G401.6 (cell line): Measurements from ENCODE around the gene JPH3.

Experiments
- FAIRE-seq: peaks from 2 replicates; lab custom pipeline; 2012; peaks lifted over from hg19 to GRCh38; lab: Jason Lieb, UNC

JPH3 gene

DNA sequence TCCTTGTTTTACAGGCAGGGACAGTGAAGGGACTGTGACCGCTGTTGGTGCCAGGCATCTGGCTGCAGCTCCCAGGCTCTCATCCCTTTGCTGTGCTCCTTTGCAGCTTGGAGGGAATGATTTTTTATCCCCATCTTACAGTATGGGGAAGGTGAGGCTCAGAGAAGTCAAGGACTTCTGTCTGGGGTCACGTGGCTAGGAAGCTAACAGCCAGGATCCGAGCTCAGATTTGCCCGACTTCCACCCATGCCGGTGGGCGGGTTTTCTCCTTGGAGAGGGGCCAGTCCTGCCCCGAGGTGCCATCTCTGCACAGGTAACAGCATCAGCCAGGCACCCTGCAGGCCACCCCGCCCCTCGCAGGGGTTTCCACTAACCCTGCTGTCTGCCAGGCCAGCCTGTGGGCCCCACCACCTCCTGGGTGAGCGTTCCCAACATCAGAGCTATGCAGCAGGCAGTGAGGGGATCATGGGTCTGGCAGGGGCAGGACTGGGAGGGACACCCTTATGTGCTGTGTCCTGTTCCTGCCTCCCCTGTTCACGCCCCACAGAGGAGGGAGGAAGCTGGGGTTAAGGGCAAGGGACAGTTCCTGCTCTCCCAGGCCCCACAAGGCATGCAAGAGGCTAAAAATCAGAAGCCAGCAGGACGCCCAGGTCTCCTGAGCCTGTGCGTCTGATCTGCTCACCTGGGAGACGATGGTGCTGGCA lies 25.4 kb downstream of the JPH3 start:
- FAIRE-seq: no peak

- no peak for FAIRE-seq
Measured at GRCh38 chr16:87628246-87628923, 26.1 kb downstream of the JPH3 start.

- no peak for FAIRE-seq
Measured at GRCh38 chr16:87628940-87629339, 26.6 kb downstream of the JPH3 start.

GRCh38 chr16:87631067-87631466 lies 28.8 kb downstream of the JPH3 start:
- no peak for FAIRE-seq

DNA sequence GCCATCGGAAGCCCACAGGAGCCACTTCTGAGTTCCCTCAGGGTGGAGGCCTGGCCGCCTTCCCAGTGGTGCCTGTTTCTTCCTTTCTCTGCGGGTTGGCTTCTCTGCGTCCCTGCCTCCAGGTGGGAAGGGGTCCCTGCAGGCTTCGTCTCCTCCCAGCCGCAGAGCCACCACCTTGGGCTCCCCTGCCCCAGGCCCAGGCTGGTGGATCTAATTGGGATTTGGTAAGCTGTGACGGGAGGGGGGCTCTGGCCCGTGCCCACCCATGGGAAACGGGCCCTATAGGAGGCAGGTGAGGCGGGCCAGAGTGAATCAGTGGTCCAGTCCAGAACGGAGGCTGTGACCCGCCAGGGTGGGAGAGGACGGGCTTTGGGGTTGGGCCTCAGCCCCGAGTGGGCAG lies 32.1 kb downstream of the JPH3 start:
- no peak for FAIRE-seq

- no peak for FAIRE-seq
Measured at GRCh38 chr16:87635541-87636049, 33.3 kb downstream of the JPH3 start.

GRCh38 chr16:87636050-87636684 lies 33.9 kb downstream of the JPH3 start:
- peak; percentile 45 for FAIRE-seq

- FAIRE-seq: no peak
Measured at GRCh38 chr16:87636741-87637140, 34.4 kb downstream of the JPH3 start.

GRCh38 chr16:87637357-87637756 lies 35.0 kb downstream of the JPH3 start:
- FAIRE-seq: no peak

GRCh38 chr16:87638736-87639135 lies 36.4 kb downstream of the JPH3 start:
- no peak for FAIRE-seq

GRCh38 chr16:87641721-87642120 lies 39.4 kb downstream of the JPH3 start:
- FAIRE-seq: no peak

GRCh38 chr16:87642491-87642890 lies 40.2 kb downstream of the JPH3 start:
- no peak for FAIRE-seq

DNA sequence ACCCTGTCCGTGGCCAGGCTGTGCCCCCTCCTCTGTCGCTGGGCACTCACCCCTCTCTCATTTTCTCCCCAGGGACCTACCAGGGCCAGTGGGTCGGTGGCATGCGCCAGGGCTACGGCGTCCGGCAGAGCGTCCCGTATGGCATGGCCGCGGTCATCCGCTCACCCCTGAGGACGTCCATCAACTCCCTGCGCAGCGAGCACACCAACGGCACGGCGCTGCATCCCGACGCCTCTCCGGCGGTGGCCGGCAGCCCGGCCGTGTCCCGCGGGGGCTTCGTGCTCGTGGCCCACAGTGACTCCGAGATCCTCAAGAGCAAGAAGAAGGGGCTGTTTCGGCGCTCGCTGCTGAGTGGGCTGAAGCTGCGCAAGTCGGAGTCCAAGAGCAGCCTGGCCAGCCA lies 41.9 kb downstream of the JPH3 start:
- no peak for FAIRE-seq

- FAIRE-seq: no peak
Measured at GRCh38 chr16:87644596-87644995, 42.3 kb downstream of the JPH3 start.

- FAIRE-seq: no peak
Measured at GRCh38 chr16:87645802-87646201, 43.5 kb downstream of the JPH3 start.

- no peak for FAIRE-seq
Measured at GRCh38 chr16:87647431-87648185, 45.3 kb downstream of the JPH3 start.

DNA sequence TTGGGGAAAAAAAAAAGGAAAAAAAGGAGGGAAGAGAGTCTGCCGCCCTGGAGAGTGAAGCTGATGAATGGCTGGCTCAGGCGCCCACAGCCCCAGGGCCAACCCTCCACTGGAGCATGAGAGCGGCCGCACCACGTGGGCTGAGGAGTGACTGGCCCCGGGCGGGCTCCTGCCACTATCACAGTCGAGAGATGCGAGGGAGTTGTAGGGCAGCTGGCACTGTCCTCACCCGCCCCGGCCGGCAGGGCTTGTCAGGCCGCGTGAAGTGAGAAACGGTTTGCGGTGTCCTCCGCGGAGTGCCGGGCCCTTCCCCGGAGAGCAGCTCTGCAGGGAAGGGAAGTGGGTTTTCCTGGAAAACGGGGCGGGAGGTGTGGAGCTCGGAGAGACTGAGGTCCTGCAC lies 45.9 kb downstream of the JPH3 start:
- no peak for FAIRE-seq

DNA sequence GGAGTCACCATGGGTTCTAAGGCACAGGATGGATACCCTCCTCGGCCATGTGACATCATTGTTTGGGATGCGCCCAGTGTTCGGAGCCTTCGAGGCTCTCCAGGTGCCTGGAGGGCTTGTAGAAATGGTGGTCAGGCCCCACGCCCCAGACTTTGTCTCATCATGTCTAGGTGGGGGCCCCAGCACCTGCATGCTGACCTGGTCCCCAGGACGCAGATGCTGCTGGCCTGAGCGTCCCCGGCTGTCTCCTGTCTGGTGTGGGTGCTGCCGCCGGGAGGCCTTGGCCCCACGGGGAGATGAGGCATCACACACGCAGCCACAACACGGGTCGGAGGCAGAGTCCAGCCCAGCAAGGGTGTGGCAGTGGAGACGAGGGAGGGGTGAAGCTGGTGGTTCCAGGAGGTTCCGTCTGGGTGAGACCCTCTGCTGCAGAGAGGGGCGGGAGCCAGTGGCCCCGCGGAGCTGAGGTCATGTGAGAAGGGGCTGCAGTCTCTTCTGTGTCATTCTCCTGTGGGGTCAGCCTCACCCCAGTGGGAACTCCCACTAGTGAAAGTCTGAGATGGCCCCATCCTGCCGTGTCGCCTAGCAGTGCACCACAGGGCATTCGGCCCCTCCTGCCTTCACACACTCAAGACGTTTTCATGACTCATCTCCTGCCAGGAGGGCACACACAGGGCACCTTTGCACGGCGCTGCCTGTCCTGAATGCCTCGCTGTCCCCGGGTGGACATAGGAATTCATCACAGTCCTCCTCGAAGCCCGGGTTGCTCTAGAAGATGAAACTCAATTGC lies 46.6 kb downstream of the JPH3 start:
- no peak for FAIRE-seq

- FAIRE-seq: no peak
Measured at GRCh38 chr16:87652386-87652785, 50.1 kb downstream of the JPH3 start.

GRCh38 chr16:87652799-87653198 lies 50.5 kb downstream of the JPH3 start:
- no peak for FAIRE-seq

DNA sequence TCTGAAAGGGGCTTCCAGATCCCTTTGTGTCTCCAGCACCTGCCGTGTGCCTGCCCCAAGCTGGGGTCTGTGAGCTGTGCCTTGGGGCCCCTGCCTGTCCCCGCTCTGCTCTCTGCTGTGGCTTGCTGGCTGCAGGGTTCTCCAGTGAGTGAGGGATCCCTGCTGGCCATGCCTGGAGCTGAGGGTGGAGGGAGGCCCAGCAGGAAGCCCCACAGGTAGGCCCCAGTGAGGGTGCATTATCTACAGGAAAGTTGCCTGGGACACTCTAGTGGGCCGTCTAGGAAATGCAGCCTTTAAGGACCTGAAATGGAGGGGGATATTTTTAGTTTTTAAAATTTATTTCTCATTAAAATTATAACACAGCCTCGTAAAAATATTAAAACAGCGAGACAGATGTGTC lies 50.9 kb downstream of the JPH3 start:
- FAIRE-seq: no peak

GRCh38 chr16:87654826-87655225 lies 52.5 kb downstream of the JPH3 start:
- no peak for FAIRE-seq
